Lower lobe of right lung (tissue), 2 donors: ENCODE results near the gene SMPD1. TPM values are rescaled to one million over a fixed set of nuclear protein-coding genes. Genes with fewer than 3 reads are reported as not detected.
A peak's percentile ranks its signal among the peaks of the same experiment; 100 is the strongest.

Experiments used
- ATAC-seq, 2 donors: fragments of 200-7000 bp; cut with Tn5 transposase; one replicate each; pipeline ENCODE4 v1.9.1; 2020 to 2022; ENCODE audit warnings: mild to moderate bottlenecking in 2 of 2, moderate library complexity in 2 of 2
- DNase-seq: peaks from one replicate; pipeline ENCODE4 v3.0.0-alpha.2; 2020
- H3K27ac ChIP-seq: fragments of 200-600 bp; one replicate; pipeline ENCODE4 v1.8.0; 2022
- H3K27me3 ChIP-seq: fragments of 200-600 bp; one replicate; pipeline ENCODE4 v1.8.0; 2022; ENCODE audit warnings: low read depth
- H3K36me3 ChIP-seq: fragments of 200-600 bp; one replicate; pipeline ENCODE4 v1.8.0; 2022; ENCODE audit warnings: mild to moderate bottlenecking
- H3K4me1 ChIP-seq: fragments of 200-600 bp; one replicate; pipeline ENCODE4 v1.8.0; 2022
- H3K4me3 ChIP-seq: fragments of 200-600 bp; one replicate; pipeline ENCODE4 v1.8.0; 2022; ENCODE audit warnings: mild to moderate bottlenecking
- H3K9me3 ChIP-seq: fragments of 200-600 bp; one replicate; pipeline ENCODE4 v1.8.0; 2022
- CTCF ChIP-seq: fragments of 200-600 bp; IDR thresholded peaks from one replicate; pipeline ENCODE4 v1.8.0; 2022; ENCODE audit warnings: antibody characterized with exemption, mild to moderate bottlenecking
- intact Hi-C: fragments of 100-400 bp; cut with DNase I; formaldehyde crosslinking; loops from one replicate; pipeline ENCODE4 v1.11.0; 2022
- total RNA-seq: library from RNA; stranded (reverse); fragmentation: NEBNext Ultra II Directional; extraction: Animal tissue kit (Norgen Biotek cat#: 25700); gene quantifications from one replicate; pipeline ENCODE4 v1.2.1, GENCODE V29; 2021
- donor health status: DM: no; HTN: yes; CAD: no; lungs with severe emphysema.

SMPD1 gene
- total RNA-seq, 1 donor from 2014 or later = 39.7 TPM

GRCh38 chr11:6442441-6442840 lies 52.2 kb downstream of the SMPD1 start:
- no peak overlapping the region for H3K27ac ChIP-seq
- TF ChIP-seq CTCF = no peak

GRCh38 chr11:6443269-6444003 lies 53.2 kb downstream of the SMPD1 start:
- ATAC-seq = peak; percentile 84 to 87
- Histone ChIP-seq H3K9me3 (no peaks in the 10 kb centered on the region), H3K27ac (no peak overlapping the region), H3K4me3 (no peak overlapping the region), H3K36me3 (peaks cover 6% of the 10 kb centered on the region), H3K4me1 (peaks cover 16% of the 10 kb centered on the region), H3K27me3 (no peaks in the 10 kb centered on the region)
- TF ChIP-seq CTCF = peak; percentile 88
- peak; percentile 62 for DNase-seq
- intact Hi-C loops = loop anchor here (5.0 kb wide), 1 partner anchor 66 kb away; no protein-coding TSS in a partner anchor

More at GRCh38 chr11:6442441-6442840, 52.2 kb downstream of the SMPD1 start:
- Histone ChIP-seq H3K4me3 (no peak overlapping the region), H3K9me3 (no peaks in the 10 kb centered on the region), H3K4me1 (peaks cover 16% of the 10 kb centered on the region), H3K36me3 (peaks cover 2% of the 10 kb centered on the region), H3K27me3 (no peaks in the 10 kb centered on the region)
- ATAC-seq = no peak
- no peak for DNase-seq
- intact Hi-C loops = loop anchor here (5.0 kb wide), 1 partner anchor 65 kb away; no protein-coding TSS in a partner anchor

Other genes starting within 250 kb of the SMPD1 start
- not detected for gene OR52B2, start 220.1 kb upstream of the SMPD1 start, total RNA-seq
- gene OR52W1, start 191.2 kb upstream of the SMPD1 start, total RNA-seq = not detected
- not detected for gene C11orf42, start 184.9 kb upstream of the SMPD1 start, total RNA-seq
- gene FHIP1B, start 155.8 kb upstream of the SMPD1 start, total RNA-seq = 37.1 TPM
- gene CNGA4, start 151.4 kb upstream of the SMPD1 start, total RNA-seq = 3.8 TPM
- gene CCKBR, start 130.6 kb upstream of the SMPD1 start, total RNA-seq = not detected
- gene CAVIN3, start 70.0 kb upstream of the SMPD1 start, total RNA-seq = 36.3 TPM
- gene APBB1, start 28.6 kb downstream of the SMPD1 start, total RNA-seq = 37.2 TPM
- gene HPX, start 50.5 kb downstream of the SMPD1 start, total RNA-seq = 1.7 TPM
- 18.9 TPM for gene TRIM3, start 83.5 kb downstream of the SMPD1 start, total RNA-seq
- gene ARFIP2, start 90.9 kb downstream of the SMPD1 start, total RNA-seq = 38.8 TPM
- gene TIMM10B, start 91.0 kb downstream of the SMPD1 start, total RNA-seq = 34.6 TPM
- 12.0 TPM for gene DNHD1, start 106.8 kb downstream of the SMPD1 start, total RNA-seq
- 16.5 TPM for gene RRP8, start 213.1 kb downstream of the SMPD1 start, total RNA-seq
- gene ILK, start 213.3 kb downstream of the SMPD1 start, total RNA-seq = 135 TPM
- 112 TPM for gene TAF10, start 221.7 kb downstream of the SMPD1 start, total RNA-seq
- gene TPP1, start 228.9 kb downstream of the SMPD1 start, total RNA-seq = 231 TPM